Measurements from ENCODE around the gene ARHGAP15.

The ARHGAP15 gene

GRCh38 chr2:143611336-143611735, 482.1 kb downstream of the ARHGAP15 start:
- Mint-ChIP-seq H3K36me3 (ENCODE audit: low read depth) (peaks cover 41% of the 10 kb centered on the region), H3K9me3 (no peaks in the 10 kb centered on the region), H3K27ac (no peak overlapping the region), H3K27me3 (no peaks in the 10 kb centered on the region), H3K4me3 (no peak overlapping the region), H3K4me1 (ENCODE audit: low read depth) (peaks cover 64% of the 10 kb centered on the region)
- DNase-seq: no peak

- Mint-ChIP-seq H3K27me3 (no peaks in the 10 kb centered on the region), H3K4me1 (ENCODE audit: low read depth) (peaks cover 43% of the 10 kb centered on the region), H3K9me3 (no peaks in the 10 kb centered on the region), H3K27ac (no peak overlapping the region), H3K36me3 (ENCODE audit: low read depth) (peaks cover 40% of the 10 kb centered on the region), H3K4me3 (no peak overlapping the region)
- no peak for DNase-seq
These were observed 486.3 kb downstream of the ARHGAP15 start for GRCh38 chr2:143615562-143615961.

DNA sequence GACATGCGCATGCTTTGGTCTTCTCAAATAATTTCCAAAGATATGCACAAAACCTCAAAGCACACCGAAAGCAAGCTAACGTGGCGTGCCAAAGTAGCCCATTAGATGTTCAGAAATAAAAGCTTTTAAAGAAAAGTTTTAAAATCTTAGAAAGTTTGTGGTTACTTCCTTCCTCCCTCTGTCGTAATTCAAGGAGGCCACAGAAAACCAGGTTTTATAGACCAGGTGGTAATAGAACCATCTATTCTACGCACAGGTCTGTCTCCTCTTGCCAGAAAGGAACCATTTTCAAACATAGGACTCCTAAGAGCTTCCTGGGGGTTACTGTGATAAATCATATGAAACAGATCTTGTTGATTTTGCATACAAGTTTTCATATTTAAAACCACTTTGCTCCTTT, 487.2 kb downstream of the ARHGAP15 start:
- H3K4me3 Mint-ChIP-seq: no peak overlapping the region
- DNase-seq: no peak
- peaks cover 40% of the 10 kb centered on the region for H3K36me3 Mint-ChIP-seq (ENCODE audit: low read depth)
- H3K27ac Mint-ChIP-seq: no peak overlapping the region
- no peaks in the 10 kb centered on the region for H3K9me3 Mint-ChIP-seq
- no peaks in the 10 kb centered on the region for H3K27me3 Mint-ChIP-seq
- H3K4me1 Mint-ChIP-seq (ENCODE audit: low read depth): peaks cover 38% of the 10 kb centered on the region

DNA sequence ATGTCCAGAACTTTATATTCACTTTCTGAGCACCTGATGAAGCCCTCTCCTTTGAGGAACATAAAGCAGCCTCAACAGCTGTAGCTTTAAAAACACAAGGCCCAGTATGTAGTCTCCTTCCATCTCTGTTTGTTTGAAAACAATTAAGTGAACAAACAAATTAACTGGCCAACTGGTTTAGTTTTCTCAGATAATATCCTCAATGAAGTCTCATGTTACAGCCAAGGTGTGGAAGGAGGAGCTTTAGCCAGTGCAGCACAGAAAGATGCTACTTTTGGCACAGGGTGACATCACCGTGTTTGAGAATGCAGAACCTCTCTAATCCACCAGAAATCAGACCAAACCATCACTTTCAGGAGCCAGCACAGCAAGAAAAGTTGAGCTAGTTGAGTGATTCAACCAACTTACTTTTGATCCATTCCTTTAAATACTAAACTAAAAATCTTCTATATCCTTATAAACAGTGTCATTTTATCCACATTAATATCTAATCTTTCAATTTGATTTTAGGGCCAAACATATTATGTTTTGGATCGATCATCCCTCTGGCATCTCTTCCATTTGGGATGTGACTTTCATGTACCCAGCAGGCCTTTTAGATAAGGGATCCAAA, 488.7 kb downstream of the ARHGAP15 start:
- Mint-ChIP-seq H3K27ac (peak overlapping the region; percentile 6), H3K27me3 (no peaks in the 10 kb centered on the region), H3K4me3 (no peak overlapping the region), H3K36me3 (ENCODE audit: low read depth) (peaks cover 45% of the 10 kb centered on the region), H3K9me3 (no peaks in the 10 kb centered on the region), H3K4me1 (ENCODE audit: low read depth) (peaks cover 31% of the 10 kb centered on the region)
- DNase-seq: no peak

DNA sequence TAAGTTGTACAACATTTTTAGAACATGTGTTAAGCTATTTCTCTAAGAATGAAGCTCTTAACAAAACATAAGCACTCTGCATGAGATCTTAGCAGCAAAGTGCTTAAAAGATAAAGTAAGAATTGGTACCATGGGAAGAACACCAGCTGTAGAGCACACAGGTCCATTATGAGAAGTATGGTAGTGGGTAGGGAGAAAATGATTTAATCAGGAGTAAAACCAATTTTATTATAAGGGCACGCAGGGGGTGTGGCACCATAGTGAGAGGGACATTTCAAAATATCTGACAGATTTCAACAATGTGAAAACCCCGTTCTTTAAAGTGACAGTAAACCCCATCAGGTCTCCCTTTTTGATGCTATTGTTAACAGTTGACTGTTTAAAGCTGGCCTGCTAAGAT, 492.9 kb downstream of the ARHGAP15 start:
- DNase-seq: no peak
- Mint-ChIP-seq H3K27me3 (no peaks in the 10 kb centered on the region), H3K9me3 (no peaks in the 10 kb centered on the region), H3K27ac (no peak overlapping the region), H3K4me1 (ENCODE audit: low read depth) (no peaks in the 10 kb centered on the region), H3K36me3 (ENCODE audit: low read depth) (peaks cover 75% of the 10 kb centered on the region), H3K4me3 (no peak overlapping the region)

- Mint-ChIP-seq H3K27ac (no peak overlapping the region), H3K36me3 (ENCODE audit: low read depth) (peaks cover 81% of the 10 kb centered on the region), H3K4me3 (no peak overlapping the region), H3K27me3 (no peaks in the 10 kb centered on the region), H3K9me3 (no peaks in the 10 kb centered on the region), H3K4me1 (ENCODE audit: low read depth) (no peaks in the 10 kb centered on the region)
- no peak for DNase-seq
These were observed 494.2 kb downstream of the ARHGAP15 start for GRCh38 chr2:143623231-143623908.

- H3K4me3 Mint-ChIP-seq: no peak overlapping the region
- no peaks in the 10 kb centered on the region for H3K27me3 Mint-ChIP-seq
- H3K27ac Mint-ChIP-seq: no peak overlapping the region
- no peak for DNase-seq
- H3K4me1 Mint-ChIP-seq (ENCODE audit: low read depth): peaks cover 1% of the 10 kb centered on the region
- no peaks in the 10 kb centered on the region for H3K9me3 Mint-ChIP-seq
- H3K36me3 Mint-ChIP-seq (ENCODE audit: low read depth): peaks cover 83% of the 10 kb centered on the region
These were observed 494.7 kb downstream of the ARHGAP15 start for GRCh38 chr2:143623909-143624260.

GRCh38 chr2:143629340-143629739, 500.1 kb downstream of the ARHGAP15 start:
- Mint-ChIP-seq H3K9me3 (peaks cover 6% of the 10 kb centered on the region), H3K27me3 (no peaks in the 10 kb centered on the region), H3K4me1 (ENCODE audit: low read depth) (peaks cover 18% of the 10 kb centered on the region), H3K27ac (no peak overlapping the region), H3K36me3 (ENCODE audit: low read depth) (peaks cover 82% of the 10 kb centered on the region), H3K4me3 (no peak overlapping the region)
- DNase-seq: no peak

- no peaks in the 10 kb centered on the region for H3K27me3 Mint-ChIP-seq
- peaks cover 79% of the 10 kb centered on the region for H3K36me3 Mint-ChIP-seq (ENCODE audit: low read depth)
- peaks cover 18% of the 10 kb centered on the region for H3K4me1 Mint-ChIP-seq (ENCODE audit: low read depth)
- peaks cover 30% of the 10 kb centered on the region for H3K9me3 Mint-ChIP-seq
- DNase-seq: no peak
- peak overlapping the region; percentile 75 for H3K27ac Mint-ChIP-seq
- H3K4me3 Mint-ChIP-seq: no peak overlapping the region
These were observed 503.6 kb downstream of the ARHGAP15 start for GRCh38 chr2:143632751-143633374.

DNA sequence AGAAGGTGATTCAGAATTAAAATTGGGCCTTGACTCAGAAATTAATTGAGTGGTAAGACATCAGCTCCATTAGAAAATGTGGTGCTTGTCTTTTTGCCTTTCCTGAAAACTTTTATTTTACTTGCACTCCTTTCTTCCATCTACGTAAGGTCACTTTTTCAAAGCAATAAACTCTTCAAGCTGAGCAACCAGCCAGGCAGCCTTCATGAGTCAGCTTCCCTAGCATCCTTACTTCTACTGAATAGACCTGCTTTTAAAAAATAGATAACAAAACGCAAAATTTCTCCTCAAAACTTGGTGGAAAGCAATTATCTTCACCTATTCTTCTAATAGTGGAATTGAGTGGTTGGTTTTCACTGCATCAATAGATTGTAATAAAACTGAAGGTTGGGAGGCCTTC, 504.2 kb downstream of the ARHGAP15 start:
- peaks cover 74% of the 10 kb centered on the region for H3K36me3 Mint-ChIP-seq (ENCODE audit: low read depth)
- H3K9me3 Mint-ChIP-seq: peaks cover 30% of the 10 kb centered on the region
- H3K4me3 Mint-ChIP-seq: no peak overlapping the region
- no peak for DNase-seq
- H3K27me3 Mint-ChIP-seq: no peaks in the 10 kb centered on the region
- H3K27ac Mint-ChIP-seq: peak overlapping the region; percentile 42
- peaks cover 18% of the 10 kb centered on the region for H3K4me1 Mint-ChIP-seq (ENCODE audit: low read depth)

GRCh38 chr2:143635302-143635701, 506.1 kb downstream of the ARHGAP15 start:
- H3K4me3 Mint-ChIP-seq: no peak overlapping the region

GRCh38 chr2:143635936-143636335, 506.7 kb downstream of the ARHGAP15 start:
- peaks cover 30% of the 10 kb centered on the region for H3K9me3 Mint-ChIP-seq
- H3K4me1 Mint-ChIP-seq (ENCODE audit: low read depth): peaks cover 16% of the 10 kb centered on the region
- H3K4me3 Mint-ChIP-seq: no peak overlapping the region
- no peak for DNase-seq
- H3K27me3 Mint-ChIP-seq: no peaks in the 10 kb centered on the region
- H3K36me3 Mint-ChIP-seq (ENCODE audit: low read depth): peaks cover 84% of the 10 kb centered on the region
- no peak overlapping the region for H3K27ac Mint-ChIP-seq

More at GRCh38 chr2:143635302-143635701, 506.1 kb downstream of the ARHGAP15 start:
- Mint-ChIP-seq H3K27ac (no peak overlapping the region), H3K36me3 (ENCODE audit: low read depth) (peaks cover 82% of the 10 kb centered on the region), H3K9me3 (peaks cover 30% of the 10 kb centered on the region), H3K27me3 (no peaks in the 10 kb centered on the region), H3K4me1 (ENCODE audit: low read depth) (peaks cover 16% of the 10 kb centered on the region)
- no peak for DNase-seq

DNA sequence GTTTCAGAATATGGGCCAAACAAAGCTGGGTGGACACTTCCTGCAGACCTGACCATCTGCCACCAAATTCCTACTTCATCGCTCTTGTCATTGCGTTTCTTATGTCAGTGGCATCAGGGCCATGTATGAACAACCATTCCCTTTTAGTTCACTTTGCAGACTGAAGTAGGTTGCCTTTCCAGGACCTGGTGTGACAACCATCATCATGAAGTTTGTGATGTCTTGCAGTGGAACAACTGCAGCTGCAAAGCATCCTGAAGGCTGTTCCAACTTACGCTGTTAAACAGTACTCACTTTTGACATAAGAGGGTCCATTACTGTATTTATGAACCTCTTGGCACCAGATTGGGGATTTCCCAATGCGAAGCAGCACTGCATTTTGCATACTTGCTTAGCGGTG, 511.6 kb downstream of the ARHGAP15 start:
- H3K4me3 Mint-ChIP-seq: no peak overlapping the region

DNA sequence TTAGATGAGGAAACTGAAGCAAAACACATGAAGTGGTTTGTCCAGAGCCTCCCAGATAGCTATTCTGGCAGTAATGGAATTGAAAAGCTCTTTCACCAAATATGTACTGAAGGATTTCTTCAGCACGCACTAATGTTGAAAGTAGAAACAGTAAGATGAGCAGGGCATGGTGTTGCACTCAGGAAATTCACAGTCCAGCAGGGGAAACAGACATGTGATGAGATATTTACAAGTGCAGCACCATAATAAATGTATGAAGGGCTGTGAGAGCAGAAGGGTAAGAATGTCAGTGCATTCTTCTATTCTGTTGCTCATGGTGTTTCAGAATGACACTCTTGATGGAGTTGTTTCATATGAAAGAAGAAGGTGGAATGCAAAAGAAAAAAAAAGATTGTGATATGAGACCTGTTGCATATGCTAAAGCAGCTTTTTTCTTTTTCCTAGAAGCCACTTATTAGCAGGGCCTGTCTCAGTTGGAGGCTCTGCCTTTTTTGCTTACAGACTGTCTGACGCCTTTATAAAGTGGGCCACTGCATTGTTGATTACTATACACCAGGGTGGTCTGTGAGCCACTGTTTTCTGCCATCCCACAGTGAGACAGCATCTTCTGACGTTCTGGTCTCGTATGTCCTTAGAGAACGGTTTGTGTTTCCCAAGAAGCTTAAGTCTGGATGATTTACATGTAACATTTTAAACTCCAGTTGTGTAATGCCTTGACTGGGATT, 516.9 kb downstream of the ARHGAP15 start:
- Mint-ChIP-seq H3K27me3 (no peaks in the 10 kb centered on the region), H3K9me3 (peaks cover 23% of the 10 kb centered on the region), H3K4me1 (ENCODE audit: low read depth) (peaks cover 24% of the 10 kb centered on the region), H3K27ac (peak overlapping the region; percentile 27), H3K36me3 (ENCODE audit: low read depth) (peaks cover 92% of the 10 kb centered on the region), H3K4me3 (no peak overlapping the region)
- no peak for DNase-seq

More for the DNA sequence above, 511.6 kb downstream of the ARHGAP15 start:
- Mint-ChIP-seq H3K27me3 (no peaks in the 10 kb centered on the region), H3K9me3 (peaks cover 14% of the 10 kb centered on the region), H3K36me3 (ENCODE audit: low read depth) (peaks cover 80% of the 10 kb centered on the region), H3K27ac (no peak overlapping the region), H3K4me1 (ENCODE audit: low read depth) (peaks cover 5% of the 10 kb centered on the region)
- no peak for DNase-seq
